ENCODE results near the gene SLC6A18. TPM values are rescaled to one million over a fixed set of nuclear protein-coding genes. Genes with fewer than 3 reads are reported as not detected.

SLC6A18 gene
- total RNA-seq, 1 donor from 2014 or later, result not detected

DNA sequence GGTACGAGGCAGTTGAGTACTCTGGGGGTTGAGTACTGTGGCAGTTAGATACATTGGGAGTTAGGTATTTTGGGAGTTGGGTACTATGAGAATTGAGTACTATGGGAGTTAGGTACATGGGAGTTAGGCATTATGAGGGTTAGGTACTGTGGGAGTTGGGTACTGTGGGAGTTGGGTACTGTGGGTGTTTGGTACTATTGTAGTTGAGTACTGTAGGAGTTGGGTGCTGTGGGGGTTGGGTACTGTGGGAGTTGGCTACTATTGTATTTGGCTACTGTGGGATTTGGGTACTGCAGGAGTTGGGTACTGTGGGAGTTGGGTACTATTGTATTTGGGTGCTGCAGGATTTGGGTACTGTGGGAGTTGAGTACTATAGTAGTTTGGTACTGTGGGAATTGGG, 28.6 kb upstream of the SLC6A18 start:
- intact Hi-C loops (cut with micrococcal nuclease), result no loop called here
- Mint-ChIP-seq H3K27me3 (peaks cover 2% of the 10 kb centered on the region), H3K4me1 (no peaks in the 10 kb centered on the region), H3K4me3 (no peak overlapping the region), H3K27ac (no peak overlapping the region), H3K9me3 (no peaks in the 10 kb centered on the region), H3K36me3 (ENCODE audit: low read depth) (no peaks in the 10 kb centered on the region)
- ChIA-PET POLR2A (no interaction called here), CTCF (no interaction called here)
- TF ChIP-seq, protein P1, sequence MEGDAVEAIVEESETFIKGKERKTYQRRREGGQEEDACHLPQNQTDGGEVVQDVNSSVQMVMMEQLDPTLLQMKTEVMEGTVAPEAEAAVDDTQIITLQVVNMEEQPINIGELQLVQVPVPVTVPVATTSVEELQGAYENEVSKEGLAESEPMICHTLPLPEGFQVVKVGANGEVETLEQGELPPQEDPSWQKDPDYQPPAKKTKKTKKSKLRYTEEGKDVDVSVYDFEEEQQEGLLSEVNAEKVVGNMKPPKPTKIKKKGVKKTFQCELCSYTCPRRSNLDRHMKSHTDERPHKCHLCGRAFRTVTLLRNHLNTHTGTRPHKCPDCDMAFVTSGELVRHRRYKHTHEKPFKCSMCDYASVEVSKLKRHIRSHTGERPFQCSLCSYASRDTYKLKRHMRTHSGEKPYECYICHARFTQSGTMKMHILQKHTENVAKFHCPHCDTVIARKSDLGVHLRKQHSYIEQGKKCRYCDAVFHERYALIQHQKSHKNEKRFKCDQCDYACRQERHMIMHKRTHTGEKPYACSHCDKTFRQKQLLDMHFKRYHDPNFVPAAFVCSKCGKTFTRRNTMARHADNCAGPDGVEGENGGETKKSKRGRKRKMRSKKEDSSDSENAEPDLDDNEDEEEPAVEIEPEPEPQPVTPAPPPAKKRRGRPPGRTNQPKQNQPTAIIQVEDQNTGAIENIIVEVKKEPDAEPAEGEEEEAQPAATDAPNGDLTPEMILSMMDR (IDR thresholded peaks at IDR 0.05), result no peak
- ATAC-seq (ENCODE audit: low read depth) (no peak), DNase-seq (no peak)

- ChIA-PET POLR2A (no interaction called here), CTCF (no interaction called here)
- intact Hi-C loops (cut with micrococcal nuclease), result no loop called here
- ATAC-seq (ENCODE audit: low read depth) (no peak), DNase-seq (no peak)
- Mint-ChIP-seq H3K4me3 (no peak overlapping the region), H3K4me1 (no peaks in the 10 kb centered on the region), H3K36me3 (ENCODE audit: low read depth) (no peaks in the 10 kb centered on the region), H3K9me3 (no peaks in the 10 kb centered on the region), H3K27ac (no peak overlapping the region), H3K27me3 (peaks cover 2% of the 10 kb centered on the region)
- TF ChIP-seq, protein P1 (IDR thresholded peaks at IDR 0.05), result no peak
Measured at GRCh38 chr5:1197876-1198666, 27.1 kb upstream of the SLC6A18 start.

- Mint-ChIP-seq H3K9me3 (no peaks in the 10 kb centered on the region), H3K27me3 (peaks cover 2% of the 10 kb centered on the region), H3K4me3 (no peak overlapping the region), H3K27ac (no peak overlapping the region), H3K36me3 (ENCODE audit: low read depth) (no peaks in the 10 kb centered on the region), H3K4me1 (no peaks in the 10 kb centered on the region)
- DNase-seq (no peak), ATAC-seq (ENCODE audit: low read depth) (no peak)
- intact Hi-C loops (cut with micrococcal nuclease), result no loop called here
- TF ChIP-seq, protein P1 (IDR thresholded peaks at IDR 0.05), result no peak
- POLR2A ChIA-PET, result no interaction called here
- CTCF ChIA-PET, result no interaction called here
Measured at GRCh38 chr5:1199340-1199648, 25.9 kb upstream of the SLC6A18 start.

DNA sequence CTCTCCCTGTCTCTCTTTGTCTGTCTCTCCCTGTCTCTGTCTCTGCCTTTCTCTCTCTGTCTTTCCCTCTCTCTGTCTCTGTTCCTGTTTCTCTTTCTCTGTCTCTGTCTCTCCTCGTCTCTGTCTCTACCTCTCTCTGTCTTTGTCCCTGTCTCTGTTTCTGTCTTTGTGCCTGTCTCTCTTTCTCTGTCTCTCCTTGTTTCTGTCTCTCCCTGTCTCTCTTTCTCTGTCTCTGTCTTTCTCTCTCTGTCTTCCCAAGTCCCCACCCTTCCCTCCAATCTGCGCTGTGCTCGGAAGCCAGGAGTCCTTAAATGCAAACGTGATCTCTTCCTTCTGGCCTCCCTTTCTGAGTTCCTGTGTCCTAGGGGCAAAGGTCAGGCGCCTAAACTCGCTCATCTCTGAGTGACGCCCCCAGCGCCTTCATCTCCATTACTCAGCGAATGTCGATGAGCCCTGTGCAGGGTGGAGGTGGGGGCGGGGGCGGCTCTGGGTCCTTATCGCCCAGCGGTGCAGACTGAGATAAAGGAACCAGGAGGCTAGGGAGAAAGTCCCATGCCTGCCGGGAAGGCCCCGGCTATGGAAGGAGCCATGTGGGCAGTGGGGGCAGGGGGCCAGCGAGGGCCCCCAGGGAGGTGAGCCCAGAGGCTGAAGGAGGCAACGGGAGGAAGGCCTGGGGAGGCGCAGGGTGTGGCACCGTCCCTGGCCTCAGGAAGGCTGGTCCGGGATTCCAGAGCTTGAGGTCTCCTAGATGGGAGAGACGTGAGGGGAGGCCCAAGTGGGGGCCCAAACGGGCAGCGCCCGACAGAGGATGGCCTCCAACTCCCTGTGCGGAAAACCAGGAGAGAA, 25.3 kb upstream of the SLC6A18 start:
- Mint-ChIP-seq H3K27ac (no peak overlapping the region), H3K9me3 (no peaks in the 10 kb centered on the region), H3K4me3 (no peak overlapping the region), H3K36me3 (ENCODE audit: low read depth) (no peaks in the 10 kb centered on the region), H3K4me1 (no peaks in the 10 kb centered on the region), H3K27me3 (peaks cover 2% of the 10 kb centered on the region)
- TF ChIP-seq, protein P1 (IDR thresholded peaks at IDR 0.05), result no peak
- DNase-seq (no peak), ATAC-seq (ENCODE audit: low read depth) (no peak)
- CTCF ChIA-PET, result no interaction called here
- intact Hi-C loops (cut with micrococcal nuclease), result no loop called here
- POLR2A ChIA-PET, result no interaction called here

- TF ChIP-seq, protein P1 (IDR thresholded peaks at IDR 0.05), result no peak
- ChIA-PET POLR2A (no interaction called here), CTCF (no interaction called here)
- H3K9me3 Mint-ChIP-seq, result no peaks in the 10 kb centered on the region
- no peak for ATAC-seq (ENCODE audit: low read depth)
- no peaks in the 10 kb centered on the region for H3K4me1 Mint-ChIP-seq
- no peak overlapping the region for H3K4me3 Mint-ChIP-seq
- no peak for DNase-seq
- H3K27me3 Mint-ChIP-seq, result peaks cover 8% of the 10 kb centered on the region
- no peaks in the 10 kb centered on the region for H3K36me3 Mint-ChIP-seq (ENCODE audit: low read depth)
- H3K27ac Mint-ChIP-seq, result no peak overlapping the region
- intact Hi-C loops (cut with micrococcal nuclease), result no loop called here
Measured at GRCh38 chr5:1200495-1201326, 24.5 kb upstream of the SLC6A18 start.

Data from activated B cell treated with CpG ODN at 0.5 μM for 24 hours (primary cell).